Stimulated activated CD8-positive, alpha-beta memory T cell treated with anti-CD3 and anti-CD28 coated beads, Interleukin-15, amount 100 ng/mL, for 48 hours (primary cell): ENCODE results near the gene BBS9.
"Not testable (repeated sequence)": the region's sequence is repeated elsewhere in the genome, so short reads cannot be mapped to it uniquely, and the experiment has no call there.

Experiments
- DNase-seq, 2 donors: peaks; one replicate each; pipeline ENCODE4 v3.0.0-alpha.2; 2020; ENCODE audit warnings: low read depth in 2 of 2

The BBS9 gene

DNA sequence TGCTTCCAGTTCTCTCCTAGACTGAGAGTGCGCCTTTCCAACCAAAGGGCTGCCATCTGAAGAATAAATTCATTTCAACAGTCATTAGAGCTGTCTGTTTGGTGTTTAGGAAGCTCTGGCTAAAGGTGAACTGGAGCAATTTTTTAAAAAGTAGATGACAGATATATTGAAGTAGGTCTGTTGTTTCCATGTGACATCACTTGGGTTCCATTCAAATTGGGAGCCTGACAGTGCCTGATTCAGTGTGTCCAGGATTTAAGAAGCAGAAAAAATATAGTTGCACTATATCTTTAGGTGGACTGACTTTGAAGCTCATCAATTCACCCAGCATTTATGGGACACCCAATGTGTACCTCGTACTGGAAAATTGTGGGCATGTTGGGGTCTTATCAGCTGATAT lies 367.7 kb downstream of the BBS9 start:
- no peak for DNase-seq

DNA sequence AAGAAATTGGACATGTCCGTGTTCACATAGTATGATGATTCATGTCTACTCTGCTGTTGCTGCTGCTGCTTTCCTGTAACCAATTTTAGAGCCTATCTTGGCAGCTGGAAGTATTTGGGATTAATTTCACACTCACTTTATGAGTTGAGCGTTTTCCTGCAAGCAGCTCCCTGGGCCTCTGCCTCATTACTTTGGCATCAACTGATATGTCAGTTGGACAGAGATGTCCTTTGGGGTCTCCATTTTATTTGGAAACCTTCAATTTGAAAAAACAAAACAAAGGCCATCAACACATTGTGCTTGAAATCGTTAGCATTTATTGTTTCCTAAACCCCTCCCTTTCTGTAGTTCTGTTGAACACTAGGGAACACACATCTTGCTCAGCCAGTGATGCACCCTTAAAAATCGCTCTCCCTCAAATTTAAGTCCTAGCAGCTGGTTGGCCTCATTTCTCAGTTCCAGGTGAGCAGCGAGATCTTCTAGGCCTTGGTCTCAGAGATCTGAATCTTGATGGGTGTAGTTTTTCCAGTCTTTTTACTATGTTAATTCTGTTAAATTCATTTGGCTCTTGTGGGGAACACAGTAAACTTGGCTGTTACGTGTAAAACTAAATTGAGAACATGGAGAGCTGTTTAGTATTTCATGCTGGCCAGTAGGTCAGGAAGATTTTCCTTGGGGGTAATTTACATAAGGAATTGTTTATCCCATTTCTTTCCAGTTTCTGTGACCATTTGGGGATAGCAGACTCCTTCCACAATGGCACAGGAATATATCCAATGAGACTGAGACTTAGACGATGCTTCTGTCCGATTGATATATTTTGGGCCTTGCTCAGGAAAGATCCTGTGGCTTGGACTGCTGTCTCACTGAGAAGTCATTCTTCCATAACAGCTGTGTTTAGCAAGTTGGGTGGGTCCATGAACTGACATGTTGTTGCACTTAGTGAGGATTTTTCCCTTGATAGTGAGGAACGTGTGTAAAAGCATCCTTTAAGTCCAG lies 371.6 kb downstream of the BBS9 start:
- DNase-seq = no peak

DNA sequence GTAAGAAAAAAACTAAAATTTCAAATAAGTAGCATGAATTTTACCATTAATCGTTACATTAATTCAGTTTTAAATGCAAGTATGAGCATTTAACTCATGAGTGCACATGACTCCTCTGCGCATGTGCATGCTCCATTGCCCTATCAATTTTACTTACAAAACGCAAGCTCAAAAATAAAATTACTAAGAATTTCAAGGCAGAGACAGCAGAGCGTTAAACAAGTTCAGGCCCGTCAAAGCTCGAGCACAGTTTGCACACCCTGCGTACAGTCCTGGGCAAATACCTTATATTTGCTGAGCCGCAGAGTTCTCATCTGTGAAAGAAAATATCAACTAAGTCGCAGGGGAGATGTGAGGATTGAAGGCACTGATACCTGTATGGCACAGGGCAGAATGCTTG lies 373.6 kb downstream of the BBS9 start:
- DNase-seq = no peak

DNA sequence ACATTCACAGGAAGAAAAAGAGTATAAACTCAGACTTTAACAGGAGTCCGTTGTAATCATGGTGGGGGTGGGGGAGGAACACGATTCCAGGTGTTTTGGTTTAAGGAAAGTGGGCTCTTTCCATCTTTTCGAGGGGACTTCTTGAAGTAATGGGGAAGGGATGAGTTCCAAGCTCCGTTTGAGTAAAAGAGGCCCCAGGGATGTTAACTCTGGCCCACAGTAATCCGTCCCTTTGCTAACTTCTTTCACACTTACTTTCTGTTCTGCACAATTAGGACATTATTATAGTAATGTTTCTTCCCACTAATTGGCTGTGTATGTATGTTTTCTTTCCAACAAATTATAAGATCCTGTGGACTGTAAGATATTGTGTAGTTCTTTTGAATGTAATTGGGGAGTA lies 374.4 kb downstream of the BBS9 start:
- DNase-seq = no peak

DNA sequence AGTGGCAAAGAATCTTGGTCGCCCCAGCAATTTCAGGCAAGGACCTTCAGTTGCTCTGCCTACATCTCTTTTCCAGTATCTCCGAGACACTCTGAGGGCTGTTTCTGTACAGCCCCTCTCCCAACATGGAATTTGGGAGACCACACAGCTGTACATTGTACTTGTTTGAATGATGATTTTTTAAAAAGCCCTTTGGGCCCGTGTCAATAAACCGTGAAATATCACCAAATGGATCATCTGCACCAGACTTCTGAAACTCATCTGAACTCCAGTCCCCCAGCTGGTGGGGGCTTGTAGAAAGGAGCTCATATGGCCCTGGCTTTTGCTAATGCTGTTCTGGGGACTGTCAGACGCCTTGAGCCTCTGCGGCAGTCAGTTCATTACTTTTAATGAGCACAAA lies 374.9 kb downstream of the BBS9 start:
- no peak for DNase-seq

DNA sequence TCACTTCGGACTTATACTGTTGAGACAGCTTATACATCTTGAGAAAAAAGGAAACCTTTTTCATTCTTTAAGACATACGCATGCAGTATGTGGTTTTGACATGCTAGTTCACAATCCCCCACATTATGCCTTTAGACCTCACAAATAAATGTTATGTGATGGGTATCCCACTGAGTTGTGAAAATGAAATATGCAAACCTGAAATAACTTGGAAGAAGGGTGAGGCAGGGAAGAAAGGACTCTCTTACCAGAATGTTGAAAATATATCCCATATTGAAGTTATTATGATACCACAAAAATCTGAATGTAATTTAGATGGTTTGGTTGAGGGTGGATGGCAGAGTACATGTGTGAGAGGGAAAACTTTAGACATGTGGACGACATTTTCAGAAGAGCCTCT lies 379.8 kb downstream of the BBS9 start:
- no peak for DNase-seq

DNA sequence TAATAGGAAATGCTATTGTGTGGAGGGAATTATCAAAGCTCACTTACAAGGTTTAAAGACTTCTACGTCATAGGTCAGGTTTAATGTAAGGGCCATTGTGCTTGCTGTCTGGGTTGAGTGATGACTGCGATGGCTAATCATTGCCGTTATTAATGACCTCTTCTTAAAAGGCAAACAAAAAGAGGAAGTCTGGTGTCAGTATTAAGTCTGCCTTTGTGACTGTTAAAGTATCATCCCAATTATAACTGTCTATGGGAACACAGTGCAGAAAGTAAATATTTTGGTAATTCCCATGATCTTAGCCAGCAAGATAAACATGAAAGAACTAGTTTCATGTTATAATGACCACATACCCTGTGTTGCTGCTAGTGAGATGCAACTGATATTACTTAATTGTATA lies 382.4 kb downstream of the BBS9 start:
- DNase-seq = no peak

DNA sequence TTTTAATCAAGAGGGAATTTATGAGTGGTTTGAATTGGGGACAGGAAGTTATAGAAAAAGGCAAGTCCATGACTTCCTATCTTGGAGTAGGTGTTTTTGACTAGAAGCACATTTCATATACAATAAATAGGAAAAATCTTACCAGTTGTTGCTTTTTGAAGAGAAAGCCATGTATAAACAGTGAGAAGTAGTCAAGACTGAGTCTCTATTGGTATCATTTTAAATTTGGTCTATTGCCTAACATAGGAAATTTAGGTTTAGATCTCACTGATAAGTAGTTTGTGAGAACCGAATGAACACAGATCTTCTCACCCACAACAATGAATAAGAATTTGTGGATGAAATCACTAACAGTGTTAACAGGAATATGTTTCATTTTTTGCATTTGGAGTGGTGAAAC lies 387.2 kb downstream of the BBS9 start:
- no peak for DNase-seq

DNA sequence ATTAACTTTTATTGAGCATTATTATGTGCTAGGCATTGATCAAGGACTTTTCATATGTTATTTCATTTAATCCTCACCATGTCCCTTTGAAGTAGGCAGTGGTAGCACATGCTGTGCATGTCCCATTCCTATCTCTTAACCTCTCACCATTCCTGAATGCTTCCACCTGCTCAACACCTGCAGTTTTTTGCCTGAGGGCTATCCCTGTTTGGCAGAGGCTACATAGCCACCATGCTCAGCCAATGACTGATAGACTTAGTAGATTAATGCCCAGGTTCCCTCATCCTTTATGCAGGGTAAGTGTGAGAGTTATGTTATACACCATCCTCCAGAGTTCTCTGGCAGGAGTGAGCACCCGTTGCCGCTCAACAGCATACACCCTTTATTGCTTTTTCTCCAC lies 387.8 kb downstream of the BBS9 start:
- no peak for DNase-seq

DNA sequence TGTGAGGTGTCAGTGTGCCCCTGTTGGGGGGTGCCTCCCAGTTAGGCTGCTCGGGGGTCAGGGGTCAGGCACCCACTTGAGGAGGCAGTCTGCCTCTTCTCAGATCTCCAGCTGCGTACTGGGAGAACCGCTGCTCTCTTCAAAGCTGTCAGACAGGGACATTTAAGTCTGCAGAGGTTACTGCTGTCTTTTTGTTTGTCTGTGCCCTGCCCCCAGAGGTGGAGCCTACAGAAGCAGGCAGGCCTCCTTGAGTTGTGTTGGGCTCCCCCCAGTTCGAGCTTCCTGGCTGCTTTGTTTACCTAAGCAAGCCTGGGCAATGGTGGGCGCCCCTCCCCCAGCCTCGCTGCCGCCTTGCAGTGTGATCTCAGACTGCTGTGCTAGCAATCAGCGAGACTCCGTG lies 397.6 kb downstream of the BBS9 start:
- not testable (repeated sequence) for DNase-seq

DNA sequence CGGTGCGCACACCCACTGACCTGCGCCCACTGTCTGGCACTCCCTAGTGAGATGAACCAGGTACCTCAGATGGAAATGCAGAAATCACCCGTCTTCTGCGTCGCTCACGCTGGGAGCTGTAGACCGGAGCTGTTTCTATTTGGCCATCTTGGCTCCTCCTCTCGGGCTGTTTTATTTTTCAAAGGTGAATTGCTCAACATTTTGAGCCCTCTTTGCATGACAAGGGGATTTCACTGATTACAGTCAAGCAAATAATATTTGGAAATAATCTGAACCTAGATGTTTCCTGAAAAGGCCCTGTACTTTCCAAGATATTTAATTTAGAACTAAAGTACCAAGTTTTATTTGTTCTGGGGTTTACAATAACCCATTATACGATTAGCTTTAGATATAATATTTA lies 398.2 kb downstream of the BBS9 start:
- not testable (repeated sequence) for DNase-seq

DNA sequence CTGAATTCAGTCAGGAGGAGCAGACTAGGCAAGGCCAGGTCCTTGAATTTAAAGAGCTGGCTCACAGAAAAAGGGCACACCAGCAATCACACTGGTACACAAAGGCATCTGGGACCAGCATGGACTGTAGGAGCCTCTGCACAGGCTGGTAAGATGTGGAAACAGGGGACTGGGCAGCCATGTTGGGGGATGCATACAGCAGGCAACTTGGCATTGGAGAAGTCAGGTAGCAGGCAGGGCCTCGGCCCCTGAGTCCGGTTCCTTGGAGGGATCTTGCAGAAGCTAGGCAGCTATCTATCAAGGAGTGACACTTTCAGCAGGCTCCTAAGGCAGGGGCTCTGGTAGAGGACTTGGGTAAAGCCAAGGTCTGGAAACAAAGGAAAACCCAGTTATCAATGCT lies 399.7 kb downstream of the BBS9 start:
- DNase-seq = no peak

DNA sequence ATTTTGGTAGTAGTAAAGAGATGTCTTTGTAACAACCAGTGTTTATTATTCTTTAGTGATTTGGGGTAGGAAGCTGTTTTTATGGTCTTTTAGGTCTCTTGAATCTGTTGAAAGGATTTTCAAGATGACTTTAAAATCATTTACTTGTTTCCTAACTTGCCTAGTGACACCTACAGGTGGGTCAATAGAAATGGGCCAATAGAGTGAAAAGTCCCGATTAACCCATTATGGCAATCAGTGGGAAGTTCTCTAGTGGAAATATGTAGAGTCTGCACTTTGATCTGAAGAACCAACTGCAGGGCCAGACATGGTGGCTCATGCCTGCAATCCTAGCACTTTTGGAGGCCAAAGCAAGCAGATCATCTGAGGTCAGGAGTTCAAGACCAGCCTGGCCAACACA lies 401.3 kb downstream of the BBS9 start:
- DNase-seq = no peak

DNA sequence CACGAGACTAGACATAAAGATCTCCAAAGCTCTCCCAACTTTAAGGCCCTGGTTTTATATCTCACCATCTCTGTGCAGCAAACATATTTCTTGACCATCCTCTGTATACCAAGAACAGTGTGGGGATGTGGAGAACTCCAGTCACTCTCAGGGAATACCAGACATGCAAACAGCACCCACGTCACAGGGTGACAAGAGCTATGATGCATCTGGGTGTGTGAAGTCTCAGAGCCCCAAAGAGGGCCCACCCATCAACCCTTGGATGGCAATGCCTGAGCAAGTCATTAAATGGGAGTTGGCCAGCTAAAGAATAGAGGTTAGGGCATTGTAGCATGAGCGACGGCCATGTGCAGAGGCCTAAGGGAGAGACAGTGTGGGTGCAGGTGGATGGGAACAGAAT lies 402.5 kb downstream of the BBS9 start:
- no peak for DNase-seq

DNA sequence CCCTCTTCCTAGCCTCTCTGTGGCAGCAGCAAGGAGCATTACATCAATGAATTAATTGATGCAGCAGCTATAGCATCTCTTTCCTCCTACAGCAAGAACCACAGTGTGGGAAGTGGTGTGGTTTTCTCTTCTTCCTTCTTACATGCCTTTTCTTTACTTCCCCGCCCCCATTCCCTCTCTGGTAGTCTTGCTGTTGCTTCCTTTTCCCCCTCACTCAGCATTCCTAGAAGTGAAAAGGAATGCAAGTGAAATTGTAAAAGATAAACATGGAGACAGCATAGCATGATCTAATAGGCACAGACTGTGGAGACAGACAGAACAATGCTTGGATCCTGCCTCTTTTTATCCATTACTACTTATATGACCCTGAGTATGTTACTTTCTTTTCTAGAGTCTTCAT lies 405.5 kb downstream of the BBS9 start:
- no peak for DNase-seq

DNA sequence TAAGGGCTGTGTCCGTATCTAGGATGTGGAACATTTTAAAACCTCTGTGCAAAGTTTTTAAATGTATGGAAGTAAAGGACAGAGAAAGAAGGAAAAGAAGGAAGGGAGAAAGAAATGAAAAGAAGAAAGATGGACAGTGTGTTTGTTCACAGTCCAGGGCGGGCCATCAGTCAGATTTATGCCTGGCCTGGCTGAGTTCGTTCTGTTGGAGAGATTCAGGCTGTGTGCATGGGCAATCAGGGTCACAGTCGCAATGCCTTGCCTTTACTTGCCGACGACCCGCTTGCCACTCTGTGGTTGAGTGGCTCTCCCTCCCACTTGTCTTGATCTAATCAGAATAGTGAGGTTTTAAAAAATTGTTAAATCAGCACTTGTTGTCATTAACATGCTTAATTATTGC lies 406.6 kb downstream of the BBS9 start:
- DNase-seq = no peak

DNA sequence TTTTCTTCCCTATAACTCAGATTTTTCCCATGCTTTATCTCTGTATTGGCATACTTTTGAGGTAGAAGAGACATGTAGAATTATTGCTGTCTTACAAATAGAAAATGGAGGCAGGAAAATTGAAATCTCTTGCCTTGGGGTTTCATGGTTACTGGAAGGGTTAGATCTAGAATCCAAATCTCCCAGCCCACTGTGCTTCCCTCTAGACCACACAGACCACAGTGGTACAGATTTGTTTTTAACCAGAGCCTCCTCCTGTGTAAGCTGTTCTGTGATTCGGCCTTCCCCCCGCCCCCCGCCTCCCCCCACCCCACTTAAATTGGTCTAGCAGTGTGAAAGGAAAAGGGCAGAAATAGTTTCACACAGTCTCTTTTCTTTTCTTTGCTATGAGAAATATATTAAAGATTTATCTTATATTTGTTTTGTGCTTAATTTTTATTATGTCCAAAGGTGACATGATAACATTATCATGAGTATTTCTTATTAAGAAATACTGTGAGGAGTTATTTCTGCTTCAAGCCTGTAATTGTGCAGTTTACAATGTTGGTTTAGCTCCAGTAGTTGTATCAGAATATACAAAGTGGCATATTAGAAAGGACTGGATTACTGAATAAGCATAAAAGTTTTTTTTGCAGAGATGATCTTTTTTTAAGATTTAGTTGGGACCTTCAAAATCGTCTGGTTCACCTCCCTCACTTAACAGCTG lies 407.2 kb downstream of the BBS9 start:
- no peak for DNase-seq

DNA sequence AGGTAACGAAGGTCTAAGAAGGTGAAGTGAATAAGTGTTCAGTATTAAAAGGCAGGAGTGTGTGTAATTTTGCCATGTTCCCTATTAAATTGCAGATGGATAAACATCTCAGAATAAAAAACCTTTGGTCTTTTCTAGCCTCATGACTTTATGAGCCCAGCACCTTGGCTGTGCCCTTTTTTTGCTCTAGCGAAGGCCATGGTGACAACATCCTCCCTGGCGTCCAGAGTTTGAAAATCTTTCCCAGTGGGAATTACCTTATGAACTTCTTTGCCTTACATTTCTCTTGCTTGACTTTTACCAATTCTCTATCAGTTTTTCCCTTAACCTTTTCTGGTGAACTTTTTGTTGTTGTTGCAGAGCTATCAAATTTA lies 407.7 kb downstream of the BBS9 start:
- DNase-seq = no peak

DNA sequence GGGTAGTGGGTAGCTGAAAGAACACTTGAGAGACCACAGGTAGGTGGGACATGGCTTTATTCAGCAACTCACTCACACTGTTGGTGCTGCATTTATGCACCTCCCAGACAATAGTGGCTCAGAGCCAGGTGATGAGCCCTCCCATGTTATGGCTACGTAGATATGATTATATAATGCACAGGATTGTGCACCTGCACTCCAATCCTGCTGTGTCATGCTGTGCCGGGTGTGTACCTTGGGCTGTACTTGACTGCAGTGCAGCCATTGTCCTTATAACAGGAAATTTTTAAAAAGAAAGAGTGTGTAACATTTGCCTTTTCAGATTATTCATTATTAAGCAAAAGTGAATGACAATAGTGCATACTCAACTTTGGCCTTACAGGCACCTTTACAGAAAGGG lies 409.8 kb downstream of the BBS9 start:
- DNase-seq = no peak

DNA sequence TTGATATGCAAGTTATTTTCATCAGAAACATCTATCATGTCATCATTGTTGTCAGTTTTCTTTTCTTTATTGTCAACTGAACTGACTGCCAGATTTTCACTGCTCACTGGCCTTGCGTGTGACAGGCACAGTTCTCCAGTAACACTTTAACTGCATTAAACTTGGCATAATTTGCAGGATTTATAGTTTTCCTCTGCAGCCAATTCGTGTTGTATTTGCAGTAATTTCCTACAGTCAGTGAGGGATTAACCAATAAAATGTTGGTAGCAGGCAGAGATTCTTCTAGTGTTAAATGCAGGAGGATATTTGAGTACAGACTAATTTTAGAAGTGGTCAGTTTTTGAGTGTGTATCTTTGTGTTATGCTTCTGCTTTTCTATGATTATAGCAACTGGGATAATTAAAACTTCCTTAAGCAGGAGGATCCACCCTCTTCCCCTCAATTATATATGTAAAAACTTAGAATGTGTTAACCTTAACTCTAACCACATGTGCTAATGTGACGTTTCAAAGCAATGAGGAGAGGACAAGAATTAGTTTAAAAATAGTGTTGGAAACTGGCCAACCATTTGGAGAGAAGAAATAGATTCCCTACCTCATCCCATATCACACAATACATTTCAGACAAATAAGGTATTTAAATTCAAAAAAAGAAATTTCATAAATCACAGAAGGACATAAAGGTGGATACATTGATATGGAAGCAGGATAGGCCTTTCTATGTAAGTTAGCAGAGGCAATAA lies 410.5 kb downstream of the BBS9 start:
- no peak for DNase-seq

DNA sequence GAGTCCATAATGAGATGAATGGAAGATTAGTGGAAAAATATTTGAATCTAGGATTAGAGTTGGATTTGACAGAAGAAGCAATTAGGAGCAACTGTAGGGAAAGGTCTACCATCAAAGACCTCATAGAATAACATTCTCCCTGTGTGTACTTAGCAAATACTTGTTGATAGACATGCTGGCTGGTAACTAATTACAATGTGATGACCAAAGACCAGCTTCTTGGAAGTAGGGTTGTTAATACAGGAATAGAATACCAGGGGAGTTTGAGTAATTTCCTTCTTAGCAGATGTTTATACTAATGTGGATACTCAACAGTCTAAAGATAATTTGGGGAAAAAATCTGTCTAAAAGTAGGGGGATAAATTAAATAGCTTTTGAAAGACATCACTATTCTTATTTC lies 418.5 kb downstream of the BBS9 start:
- no peak for DNase-seq

DNA sequence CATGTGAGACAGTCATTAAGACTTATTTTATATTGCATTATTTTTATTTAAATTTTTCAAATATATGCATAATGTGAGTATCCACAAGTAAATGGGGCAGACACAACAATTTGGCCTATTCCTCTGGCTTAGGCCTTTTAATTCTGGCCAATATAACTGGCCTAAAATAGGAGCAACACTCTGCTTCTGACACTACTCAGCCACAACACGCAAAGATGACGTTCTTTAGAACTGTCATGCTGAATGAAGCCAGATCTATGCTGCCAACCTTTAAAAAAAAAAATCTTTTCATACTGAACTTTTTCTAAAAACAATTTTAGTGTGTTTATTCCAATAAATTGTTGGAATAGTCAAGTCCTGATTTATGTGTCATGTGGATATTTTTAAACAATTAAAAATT lies 421.0 kb downstream of the BBS9 start:
- no peak for DNase-seq

DNA sequence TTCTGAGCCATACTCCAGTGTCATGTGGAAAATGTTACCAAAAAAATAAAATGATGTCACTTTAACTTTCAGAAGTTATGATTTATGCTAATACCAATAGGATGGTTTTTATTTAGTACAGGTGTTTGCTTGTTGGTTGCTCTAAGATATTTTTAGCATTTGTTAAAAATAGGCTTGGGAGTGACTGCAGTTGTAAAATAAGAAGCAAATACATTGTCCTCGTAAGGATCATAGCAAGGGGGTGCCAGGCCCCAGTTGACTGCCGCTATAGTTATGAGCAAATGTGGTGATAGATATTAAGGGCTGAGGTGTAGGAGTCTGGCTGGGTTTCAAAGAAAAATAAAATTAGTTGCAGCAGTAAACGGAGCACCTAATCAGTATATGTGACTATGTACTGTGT lies 421.6 kb downstream of the BBS9 start:
- no peak for DNase-seq
